ENCODE data around the gene FAM13C.
"Not testable (repeated sequence)": the region's sequence is repeated elsewhere in the genome, so short reads cannot be mapped to it uniquely, and the experiment has no call there.

Gene FAM13C

DNA sequence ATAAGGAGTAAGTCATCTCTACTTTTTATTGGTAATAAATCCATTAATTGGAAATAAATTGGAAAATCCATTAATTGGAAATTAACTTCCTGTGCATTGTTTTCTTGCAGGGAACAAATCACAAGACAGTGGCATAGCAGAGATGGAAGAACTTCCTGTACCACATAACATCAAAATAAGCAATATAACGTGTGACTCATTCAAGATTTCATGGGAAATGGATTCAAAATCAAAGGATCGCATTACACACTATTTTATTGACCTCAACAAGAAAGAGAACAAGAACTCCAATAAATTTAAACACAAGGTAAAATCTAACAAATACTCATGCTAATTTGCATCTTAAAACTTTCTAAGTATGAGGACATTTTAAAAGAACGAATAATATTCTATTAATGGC lies 128.2 kb downstream of the FAM13C start:
- no peak for DNase-seq (ENCODE audit: low read depth)

DNA sequence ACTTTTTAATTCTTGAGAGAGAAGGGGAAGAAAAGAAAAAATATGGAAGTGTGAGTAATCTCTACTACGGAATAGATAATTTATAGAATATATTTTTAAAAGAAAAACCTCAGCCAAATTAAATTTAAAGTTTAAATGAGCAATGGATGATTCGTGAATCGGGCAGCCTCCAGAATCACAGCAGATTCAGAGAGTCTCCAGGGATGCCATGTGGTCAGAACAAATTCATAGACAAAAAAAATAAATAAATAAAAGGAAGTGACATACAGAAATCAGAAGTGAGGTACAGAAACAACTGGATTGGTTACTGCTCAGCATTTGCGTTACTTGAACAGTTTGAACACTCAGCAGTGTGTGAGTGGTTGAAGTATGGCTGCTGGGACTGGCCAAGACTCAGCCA lies 132.9 kb downstream of the FAM13C start:
- DNase-seq (ENCODE audit: low read depth): no peak

DNA sequence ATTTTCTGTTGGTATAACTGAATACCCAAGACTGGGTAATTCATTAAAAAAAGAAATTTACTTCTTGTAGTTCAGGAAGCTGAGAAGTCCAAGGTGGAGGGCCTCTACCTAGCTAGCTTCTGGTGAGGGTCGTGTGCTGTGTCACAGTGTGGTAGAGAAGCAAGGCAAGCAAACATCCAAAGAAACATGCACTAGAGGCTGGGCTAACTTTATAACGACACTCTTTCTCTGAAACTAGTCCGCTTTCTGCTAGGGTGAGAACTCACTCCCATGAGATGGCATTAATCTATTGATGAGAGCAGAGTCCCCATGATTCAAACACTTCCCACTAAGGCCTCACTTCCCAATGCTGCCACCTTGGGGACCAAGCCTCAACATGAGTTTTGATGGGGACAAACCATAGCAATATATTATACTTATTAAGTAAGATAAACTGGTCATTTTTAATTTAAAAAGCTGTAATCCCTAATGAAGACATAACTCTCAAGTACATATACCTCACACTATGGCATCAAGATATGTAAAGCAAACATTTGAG lies 135.1 kb downstream of the FAM13C start:
- DNase-seq (ENCODE audit: low read depth): no peak

DNA sequence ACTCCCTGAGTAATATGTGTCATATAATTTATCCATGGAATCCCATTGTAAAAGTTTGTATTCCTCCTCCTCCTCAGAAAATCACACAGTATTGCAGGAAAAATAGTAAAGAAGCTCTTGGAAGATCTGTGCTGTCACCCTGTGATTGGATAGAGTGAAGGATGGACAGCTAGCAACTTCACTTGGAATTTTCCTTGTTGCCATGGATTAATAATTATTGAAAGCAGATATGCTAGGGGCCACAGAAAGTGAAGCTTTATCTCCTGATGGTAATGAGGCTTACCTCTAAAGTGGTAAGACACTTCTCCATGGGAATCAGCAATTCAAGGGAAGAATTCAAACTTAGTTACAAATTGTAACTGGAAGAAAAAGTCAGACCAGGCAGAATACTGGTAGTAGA lies 137.1 kb downstream of the FAM13C start:
- DNase-seq (ENCODE audit: low read depth): no peak

DNA sequence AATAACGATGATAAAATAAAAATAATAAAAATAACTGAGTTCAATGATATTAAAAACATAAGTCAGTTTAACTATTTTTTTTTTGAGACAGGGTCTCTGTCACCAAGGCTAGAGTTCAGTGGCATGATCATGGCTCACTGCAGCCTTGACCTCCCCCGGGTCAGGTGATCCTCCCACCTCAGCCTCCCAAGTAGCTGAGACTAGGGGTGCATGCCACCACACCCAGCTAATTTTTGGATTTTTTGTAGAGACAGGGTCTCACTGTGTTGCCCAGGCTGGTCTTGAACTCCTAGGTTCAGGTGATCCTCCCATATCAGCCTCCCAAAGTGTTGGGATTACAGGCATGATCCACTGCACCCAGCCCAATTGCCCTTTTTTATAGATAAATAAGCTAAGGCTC lies 138.8 kb downstream of the FAM13C start:
- DNase-seq (ENCODE audit: low read depth): not testable (repeated sequence)

DNA sequence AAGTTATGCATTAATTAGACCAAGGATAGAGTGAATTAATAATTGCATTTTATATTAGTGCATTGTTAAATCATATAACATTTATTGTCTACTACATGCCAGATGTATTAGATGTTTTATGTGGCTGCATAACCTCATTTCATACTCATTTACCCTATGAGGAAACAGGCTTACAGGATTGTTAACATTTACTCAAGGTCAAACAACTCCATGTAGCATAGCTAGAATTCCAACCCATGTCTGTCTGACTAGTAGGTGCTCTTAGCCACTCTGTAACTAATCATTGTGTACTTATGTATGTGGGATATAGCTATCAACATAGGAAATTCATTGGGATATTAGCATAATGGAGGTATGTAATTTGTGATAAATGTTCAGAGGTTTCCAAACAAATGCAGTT lies 139.6 kb downstream of the FAM13C start:
- no peak for DNase-seq (ENCODE audit: low read depth)

DNA sequence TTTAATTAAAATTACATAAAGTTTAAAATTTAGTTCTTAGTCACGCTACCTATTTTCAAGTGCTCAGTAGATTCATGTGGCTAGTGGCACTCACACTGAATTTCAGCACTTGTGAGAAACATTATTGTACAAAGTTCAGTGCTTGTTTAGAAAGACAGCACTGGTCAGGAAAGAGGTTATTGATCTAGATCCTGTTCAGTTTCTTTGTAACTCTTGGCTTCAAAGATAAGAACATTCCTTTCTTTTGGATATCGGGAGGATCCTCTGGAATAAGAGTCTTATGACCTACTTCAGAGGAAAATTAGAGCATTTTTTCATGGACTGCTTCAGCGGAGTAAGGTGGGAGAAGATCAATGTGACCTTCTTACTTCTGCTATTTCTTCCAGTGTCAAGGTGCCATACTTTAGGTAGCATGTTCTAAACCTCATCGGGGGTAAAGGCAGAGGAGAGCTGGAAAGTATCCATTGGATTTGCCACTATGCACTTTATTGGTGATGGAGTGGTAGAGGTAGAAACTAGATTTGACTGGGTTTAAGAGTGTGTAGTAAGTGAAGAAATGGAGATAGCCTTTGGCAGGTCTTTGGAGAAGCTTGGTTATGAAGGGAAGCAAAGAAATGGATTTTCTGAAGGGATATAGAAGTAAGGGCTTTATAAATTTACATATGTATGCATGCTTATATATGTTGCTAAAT lies 146.0 kb downstream of the FAM13C start:
- no peak for DNase-seq (ENCODE audit: low read depth)

DNA sequence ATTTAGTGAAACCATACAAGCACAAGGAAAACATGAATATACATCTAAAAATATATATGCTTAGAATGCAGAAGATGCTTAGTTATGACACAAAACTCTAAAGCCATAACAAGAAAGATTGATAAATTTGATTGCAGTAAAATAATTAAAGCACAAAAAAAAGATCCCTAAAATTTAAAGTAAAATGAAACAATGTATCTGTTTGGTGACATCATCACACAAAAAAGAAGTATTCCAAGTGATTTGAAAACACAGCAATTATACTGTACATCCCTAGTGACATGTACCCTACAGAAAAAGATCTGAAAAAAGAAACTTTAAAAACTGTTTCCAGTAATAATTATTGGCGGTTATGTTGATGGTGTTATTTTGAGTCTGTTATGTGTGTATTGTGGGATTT lies 148.2 kb downstream of the FAM13C start:
- no peak for DNase-seq (ENCODE audit: low read depth)

DNA sequence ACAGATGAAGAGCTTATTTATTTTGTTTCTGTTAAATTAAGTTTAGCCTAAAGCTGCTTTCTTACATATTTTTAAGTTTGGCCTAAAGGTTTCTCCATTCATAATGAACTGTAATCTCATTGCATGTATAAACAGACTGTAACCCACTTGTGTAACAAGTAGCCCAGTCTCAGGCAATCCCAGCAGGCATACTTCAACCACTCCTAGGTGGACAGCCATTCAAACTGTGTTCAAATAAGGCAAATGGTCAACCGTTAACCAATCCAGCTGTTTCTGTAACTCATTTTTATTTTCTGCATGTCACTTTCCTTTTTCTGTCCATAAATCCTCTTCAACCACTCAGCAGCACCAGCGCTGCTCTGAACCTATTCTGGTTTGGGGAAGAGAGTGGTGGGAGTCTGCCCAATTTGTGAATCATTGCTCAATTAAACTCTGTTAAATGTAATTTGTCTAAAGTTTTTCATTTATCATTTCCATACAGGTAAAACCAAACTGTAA lies 150.0 kb downstream of the FAM13C start:
- DNase-seq (ENCODE audit: low read depth): no peak

DNA sequence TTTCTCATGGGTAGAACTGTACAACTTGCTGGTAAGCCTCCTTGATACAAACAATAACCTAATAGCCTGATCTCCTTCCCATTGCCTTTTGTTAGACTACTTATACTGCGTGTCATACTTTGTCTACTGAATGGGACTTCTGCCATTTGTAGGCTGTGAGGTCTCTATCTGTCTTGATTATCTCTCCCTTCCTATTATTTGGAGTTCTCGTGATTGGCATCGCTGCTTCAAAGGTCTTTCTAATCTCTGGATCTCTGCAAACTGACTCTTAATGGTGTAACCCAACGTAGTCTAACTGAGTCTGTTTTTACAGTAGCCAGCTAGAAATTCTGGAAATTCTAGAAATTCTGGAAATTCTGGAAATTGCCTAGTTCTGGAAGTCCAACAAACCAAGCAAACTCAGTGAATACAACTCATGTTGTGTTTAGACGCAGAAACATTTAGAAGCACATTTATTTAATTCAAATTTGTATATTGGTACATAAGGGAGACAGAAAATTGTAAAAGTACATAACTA lies 156.1 kb downstream of the FAM13C start:
- no peak for DNase-seq (ENCODE audit: low read depth)

Data from stimulated activated CD8-positive, alpha-beta memory T cell treated with anti-CD3 and anti-CD28 coated beads, Interleukin-15, amount 100 ng/mL, for 24 hours (primary cell).